Transverse colon (tissue), 3 donors: ENCODE results near the gene GRK3.

Experiments
- EP300 ChIP-seq: sonication (generic); formaldehyde crosslinking; IDR thresholded peaks from one replicate; pipeline ENCODE4 v1.6.1; 2017; ENCODE audit warnings: antibody characterized with exemption, low read depth
- POLR2A ChIP-seq: fragments of 450-650 bp; IDR thresholded peaks from one replicate; pipeline ENCODE4 v1.6.1; 2016; ENCODE audit warnings: antibody characterized with exemption, mild to moderate bottlenecking, moderate library complexity
- TF ChIP-seq, protein P1 (sequence below), 5 experiments: fragments of 200-600 bp in 3 of 5; fragments of 450-650 bp in 2 of 5; sonication (generic) in 3 of 5; IDR thresholded peaks; 1 replicate in 2 of 5; 2 replicates in 3 of 5; pipeline ENCODE4 v1.5.1; 2016 to 2017; ENCODE audit warnings: antibody characterized with exemption in 5 of 5, inconsistent platforms in 3 of 5, mild to moderate bottlenecking in 2 of 5, moderate library complexity in 1 of 5

DNA sequence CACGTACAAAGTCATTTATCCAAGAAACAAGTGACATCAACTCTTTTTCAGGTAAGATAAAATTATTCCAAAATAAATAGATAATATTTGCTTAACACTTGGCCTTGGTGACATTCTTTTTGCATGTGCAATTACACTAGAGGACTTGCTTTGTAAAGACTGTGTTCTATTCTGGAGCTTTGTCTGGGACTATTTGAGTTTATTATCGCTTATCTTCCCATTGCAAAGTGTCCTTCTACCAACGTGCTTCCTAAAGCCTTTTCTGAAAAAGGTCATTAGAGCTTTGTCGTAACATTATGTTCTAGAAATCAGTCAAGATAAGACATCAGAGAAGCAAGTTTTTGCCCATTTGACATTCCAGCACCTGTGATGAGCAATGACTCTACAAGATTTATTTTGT is 99.2 kb downstream of the GRK3 start:
- TF ChIP-seq, protein P1, sequence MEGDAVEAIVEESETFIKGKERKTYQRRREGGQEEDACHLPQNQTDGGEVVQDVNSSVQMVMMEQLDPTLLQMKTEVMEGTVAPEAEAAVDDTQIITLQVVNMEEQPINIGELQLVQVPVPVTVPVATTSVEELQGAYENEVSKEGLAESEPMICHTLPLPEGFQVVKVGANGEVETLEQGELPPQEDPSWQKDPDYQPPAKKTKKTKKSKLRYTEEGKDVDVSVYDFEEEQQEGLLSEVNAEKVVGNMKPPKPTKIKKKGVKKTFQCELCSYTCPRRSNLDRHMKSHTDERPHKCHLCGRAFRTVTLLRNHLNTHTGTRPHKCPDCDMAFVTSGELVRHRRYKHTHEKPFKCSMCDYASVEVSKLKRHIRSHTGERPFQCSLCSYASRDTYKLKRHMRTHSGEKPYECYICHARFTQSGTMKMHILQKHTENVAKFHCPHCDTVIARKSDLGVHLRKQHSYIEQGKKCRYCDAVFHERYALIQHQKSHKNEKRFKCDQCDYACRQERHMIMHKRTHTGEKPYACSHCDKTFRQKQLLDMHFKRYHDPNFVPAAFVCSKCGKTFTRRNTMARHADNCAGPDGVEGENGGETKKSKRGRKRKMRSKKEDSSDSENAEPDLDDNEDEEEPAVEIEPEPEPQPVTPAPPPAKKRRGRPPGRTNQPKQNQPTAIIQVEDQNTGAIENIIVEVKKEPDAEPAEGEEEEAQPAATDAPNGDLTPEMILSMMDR (IDR thresholded peaks at IDR 0.05), result no peak
- TF ChIP-seq POLR2A, result no peak
- TF ChIP-seq EP300, result no peak
